A549 (cell line): ENCODE measurements around the gene NOS1AP. TPM values are rescaled to one million over a fixed set of nuclear protein-coding genes. Genes with fewer than 3 reads are reported as not detected.

Experiments used
- ATAC-seq, 2 experiments: fragments of 200-7000 bp in 1 of 2; fragments of >200 bp in 1 of 2; cut with Nextera tagmentation in 1 of 2; cut with Tn5 transposase in 1 of 2; 3 replicates each; pipeline versions ENCODE4 v1.8.0 to v1.9.1; 2018 to 2020; ENCODE audit warnings: mild to moderate bottlenecking in 1 of 2, moderate library complexity in 1 of 2
- CTCF ChIA-PET: fragments of 300-600 bp; sonication (Branson Sonifier 250); formaldehyde crosslinking; extraction: SDS; loops from one replicate; lab custom pipeline; 2021; ENCODE audit warnings: antibody characterized with exemption, inconsistent platforms; lab: Yijun Ruan, JAX
- POLR2A ChIA-PET: fragments of 350-600 bp; formaldehyde crosslinking; extraction: SDS; loops from one replicate; lab custom pipeline; 2021; ENCODE audit warnings: antibody characterized with exemption, inconsistent platforms; lab: Yijun Ruan, JAX
- DNase-seq, 2 experiments: peaks; one replicate each; pipeline versions ENCODE4 v3.0.0 to v3.0.0-alpha.2; 2011 to 2016; ENCODE audit warnings: low read depth in 1 of 2, low spot score in 1 of 2
- FAIRE-seq: peaks from 2 replicates; lab custom pipeline; 2011; peaks lifted over from hg19 to GRCh38; lab: Jason Lieb, UNC
- H3K27ac ChIP-seq, 2 experiments: fragments of >200 bp; sonication (Bioruptor Twin); formaldehyde crosslinking; 3 replicates each; pipeline ENCODE4 v1.5.1; 2016 to 2017
- H3K4me1 ChIP-seq: fragments of >200 bp; sonication (Bioruptor Twin); formaldehyde crosslinking; 3 replicates; pipeline ENCODE4 v1.6.1; 2016
- H3K4me2 ChIP-seq: fragments of >200 bp; sonication (Bioruptor Twin); formaldehyde crosslinking; 3 replicates; pipeline ENCODE4 v1.6.1; 2016
- H3K4me3 ChIP-seq: fragments of >200 bp; sonication (Bioruptor Twin); formaldehyde crosslinking; 3 replicates; pipeline ENCODE4 v1.5.1; 2016
- H3K9me3 ChIP-seq: fragments of >200 bp; sonication (Bioruptor Twin); formaldehyde crosslinking; 3 replicates; pipeline ENCODE4 v1.6.1; 2016
- CBX2 ChIP-seq: fragments of 200-600 bp; sonication (generic); IDR thresholded peaks from 2 replicates; pipeline ENCODE4 v1.6.1; 2016; ENCODE audit warnings: low read depth, mild to moderate bottlenecking, borderline replicate concordance
- CBX8 ChIP-seq: fragments of 200-600 bp; sonication (generic); IDR thresholded peaks from 2 replicates; pipeline ENCODE4 v1.6.1; 2016
- CHD4 ChIP-seq: fragments of 200-600 bp; sonication (generic); IDR thresholded peaks from 2 replicates; pipeline ENCODE4 v1.6.1; 2016; ENCODE audit warnings: antibody characterized with exemption, mild to moderate bottlenecking, borderline replicate concordance
- EP300 ChIP-seq, 2 experiments: fragments of >200 bp; sonication (Bioruptor Twin); formaldehyde crosslinking; IDR thresholded peaks; 2 replicates in 1 of 2; 3 replicates in 1 of 2; pipeline ENCODE4 v1.6.1; 2016 to 2017
- HDAC2 ChIP-seq: fragments of 200-600 bp; sonication (generic); IDR thresholded peaks from 2 replicates; pipeline ENCODE4 v1.6.1; 2016
- HES2 ChIP-seq: fragments of >200 bp; sonication (Bioruptor Twin); formaldehyde crosslinking; IDR thresholded peaks from 2 replicates; pipeline ENCODE4 v1.6.1; 2016
- HEYL ChIP-seq: fragments of 250-450 bp; sonication (Bioruptor Pico); IDR thresholded peaks from 2 replicates; pipeline ENCODE4 v1.8.0; 2021; ENCODE audit warnings: mild to moderate bottlenecking, moderate library complexity
- HOXB5 ChIP-seq: fragments of 250-450 bp; sonication (Bioruptor Pico); IDR thresholded peaks from 2 replicates; pipeline ENCODE4 v1.5.0; 2020; ENCODE audit warnings: mild to moderate bottlenecking, moderate library complexity
- KDM5A ChIP-seq: fragments of 200-600 bp; sonication (generic); IDR thresholded peaks from 2 replicates; pipeline ENCODE4 v1.6.1; 2016; ENCODE audit warnings: antibody characterized with exemption, mild to moderate bottlenecking
- MAZ ChIP-seq: fragments of 150-350 bp; IDR thresholded peaks from 2 replicates; pipeline ENCODE4 v1.6.1; 2014; ENCODE audit warnings: antibody characterized with exemption, low read depth, low read length, borderline replicate concordance
- MYC ChIP-seq: IDR thresholded peaks from 2 replicates; pipeline ENCODE4 v1.6.1; 2012; ENCODE audit warnings: mild to moderate bottlenecking, inconsistent platforms, low read length, improper control_type of control experiment, borderline replicate concordance
- POLR2A ChIP-seq: IDR thresholded peaks from 2 replicates; pipeline ENCODE4 v1.6.1; 2012; ENCODE audit warnings: mild to moderate bottlenecking, low read length
- REST ChIP-seq: fragments of 200-600 bp; sonication (generic); IDR thresholded peaks from 2 replicates; pipeline ENCODE4 v1.6.1; 2016; ENCODE audit warnings: antibody characterized with exemption, mild to moderate bottlenecking, moderate library complexity
- RNF2 ChIP-seq: fragments of 200-600 bp; sonication (generic); IDR thresholded peaks from 2 replicates; pipeline ENCODE4 v1.6.1; 2016; ENCODE audit warnings: low read depth, mild to moderate bottlenecking, antibody characterized with exemption, moderate library complexity, borderline replicate concordance
- SREBF2 ChIP-seq: fragments of 450-650 bp; IDR thresholded peaks from 2 replicates; pipeline ENCODE4 v1.6.1; 2014; ENCODE audit warnings: mild to moderate bottlenecking, moderate library complexity
- TP53 ChIP-seq: fragments of 250-450 bp; sonication (Bioruptor Pico); IDR thresholded peaks from 2 replicates; pipeline ENCODE4 v1.5.0; 2021; ENCODE audit warnings: mild to moderate bottlenecking, moderate library complexity
- WGBS: methylation state at CpG from one replicate; pipeline ENCODE4 v1.1.6; 2017; ENCODE audit errors: missing lambda C conversion rate; 5-methylcytosine and 5-hydroxymethylcytosine counted together
- polyA plus RNA-seq, 4 experiments: library from polyadenylated mRNA; depleted of rRNA in 3 of 4; stranded (reverse); fragments of >200 nt; fragmentation: RNase III in 1 of 4; extraction: RNeasy Plus Mini Kit Qiagen cat#74134 plus additional on column Dnase treatment in 1 of 4; gene quantifications; 2 replicates in 3 of 4; 3 replicates in 1 of 4; pipeline ENCODE4 v1.2.3, GENCODE V29; 2011 to 2017
- TF ChIP-seq, protein P1 (sequence below): fragments of 250-450 bp; sonication (Bioruptor Pico); IDR thresholded peaks from 2 replicates; pipeline ENCODE4 v1.5.0; 2021; ENCODE audit warnings: mild to moderate bottlenecking, moderate library complexity, borderline replicate concordance

The NOS1AP gene
- polyA plus RNA-seq, 2 of the 4 experiments (the other 2 are of a cell fraction) = 0.17 to 0.25 TPM

GRCh38 chr1:162166917-162167615, 97.6 kb downstream of the NOS1AP start:
- no peak overlapping the region for H3K4me3 ChIP-seq
- DNase-seq (no peak), FAIRE-seq (no peak), ATAC-seq (no peak)
- WGBS = 61% methylated on average over 9 of the region's 9 CpGs
- no peak overlapping the region for H3K4me2 ChIP-seq
- TF ChIP-seq MAZ = no peak
- no peak for TF ChIP-seq HES2
- no peak for TF ChIP-seq REST
- H3K4me1 ChIP-seq = no peaks in the 10 kb centered on the region
- H3K27ac ChIP-seq = no peak overlapping the region
- ChIA-PET POLR2A (no interaction called here), CTCF (interaction anchor here (0.9 kb wide), 1 partner anchor 18 kb away, joined by 3 read pairs; no protein-coding TSS in a partner anchor)
- H3K9me3 ChIP-seq = no peaks in the 10 kb centered on the region

GRCh38 chr1:162168261-162168660, 98.8 kb downstream of the NOS1AP start:
- Histone ChIP-seq H3K27ac (no peak overlapping the region), H3K9me3 (no peaks in the 10 kb centered on the region), H3K4me2 (no peak overlapping the region), H3K4me1 (no peaks in the 10 kb centered on the region), H3K4me3 (no peak overlapping the region)
- ATAC-seq (no peak), FAIRE-seq (no peak), DNase-seq (no peak)
- ChIA-PET CTCF (no interaction called here), POLR2A (no interaction called here)
- TF ChIP-seq HOXB5 (CRISPR knock-in tag) (no peak), SREBF2 (no peak), HDAC2 (no peak), CBX8 (no peak), POLR2A (no peak), MYC (no peak), TP53 (CRISPR knock-in tag) (no peak), CBX2 (no peak), CHD4 (no peak), RNF2 (no peak), KDM5A (no peak), EP300 (IDR thresholded peaks at IDR 0.05) (no peak), HEYL (CRISPR knock-in tag) (no peak)
- TF ChIP-seq, protein P1, sequence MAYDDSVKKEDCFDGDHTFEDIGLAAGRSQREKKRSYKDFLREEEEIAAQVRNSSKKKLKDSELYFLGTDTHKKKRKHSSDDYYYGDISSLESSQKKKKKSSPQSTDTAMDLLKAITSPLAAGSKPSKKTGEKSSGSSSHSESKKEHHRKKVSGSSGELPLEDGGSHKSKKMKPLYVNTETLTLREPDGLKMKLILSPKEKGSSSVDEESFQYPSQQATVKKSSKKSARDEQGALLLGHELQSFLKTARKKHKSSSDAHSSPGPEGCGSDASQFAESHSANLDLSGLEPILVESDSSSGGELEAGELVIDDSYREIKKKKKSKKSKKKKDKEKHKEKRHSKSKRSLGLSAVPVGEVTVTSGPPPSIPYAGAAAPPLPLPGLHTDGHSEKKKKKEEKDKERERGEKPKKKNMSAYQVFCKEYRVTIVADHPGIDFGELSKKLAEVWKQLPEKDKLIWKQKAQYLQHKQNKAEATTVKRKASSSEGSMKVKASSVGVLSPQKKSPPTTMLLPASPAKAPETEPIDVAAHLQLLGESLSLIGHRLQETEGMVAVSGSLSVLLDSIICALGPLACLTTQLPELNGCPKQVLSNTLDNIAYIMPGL (CRISPR knock-in tag) = no peak
- WGBS = 55% methylated on average over 5 of the region's 5 CpGs
